T-helper 2 cell treated with Interferon-gamma antibody and Interleukin-4, amounts not matched to agents 100 ng/mL and 5 ng/mL, for 36 hours (primary cell): ENCODE results near the gene ROR1. TPM values are rescaled to one million over a fixed set of nuclear protein-coding genes. Genes with fewer than 3 reads are reported as not detected.
"Not testable (repeated sequence)": the region's sequence is repeated elsewhere in the genome, so short reads cannot be mapped to it uniquely, and the experiment has no call there.

ENCODE experiments used
- intact Hi-C: fragments of 100-400 bp; cut with micrococcal nuclease; formaldehyde crosslinking; loops from one replicate; pipeline ENCODE4 v1.15.1; 2023
- total RNA-seq: library from RNA; stranded (reverse); gene quantifications from 2 replicates; pipeline ENCODE4 v1.2.3, GENCODE V29; 2022

Gene ROR1
- total RNA-seq, 1 donor from 2014 or later: not detected

- intact Hi-C loops: no loop called here
These were observed 15.0 kb upstream of the ROR1 start for GRCh38 chr1:63758791-63759190.

GRCh38 chr1:63759778-63760177 lies 14.0 kb upstream of the ROR1 start:
- intact Hi-C loops: no loop called here

GRCh38 chr1:63770381-63770780 lies 3.4 kb upstream of the ROR1 start:
- intact Hi-C loops: loop anchor here (5.0 to 10.0 kb wide), 5 partner anchors 76 to 472 kb away; partner anchors contain the start of genes FOXD3 and PGM1

- intact Hi-C loops: loop anchor here (5.0 to 10.0 kb wide), 5 partner anchors 77 to 470 kb away; partner anchors contain the start of genes FOXD3 and PGM1
These were observed 1.6 kb upstream of the ROR1 start for GRCh38 chr1:63772201-63772600.

- intact Hi-C loops: loop anchor here (5.0 to 10.0 kb wide), 5 partner anchors 78 to 469 kb away; partner anchors contain the start of genes FOXD3 and PGM1
These were observed 941 bp upstream of the ROR1 start for GRCh38 chr1:63772876-63773275.

- intact Hi-C loops: loop anchor here (5.0 to 10.0 kb wide), 5 partner anchors 79 to 469 kb away; partner anchors contain the start of genes FOXD3 and PGM1
These were observed 362 bp upstream of the ROR1 start for GRCh38 chr1:63773496-63773814.

GRCh38 chr1:63774617-63775417 lies 1.0 kb downstream of the ROR1 start:
- intact Hi-C loops: loop anchor here (5.0 to 10.0 kb wide), 5 partner anchors 80 to 467 kb away; partner anchors contain the start of genes FOXD3 and PGM1

GRCh38 chr1:63775418-63776127 lies 1.8 kb downstream of the ROR1 start:
- intact Hi-C loops: loop anchor here (10.0 kb wide), 3 partner anchors 81 to 451 kb away; partner anchors contain the start of genes FOXD3 and PGM1

- intact Hi-C loops: loop anchor here (10.0 kb wide), 3 partner anchors 82 to 452 kb away; partner anchors contain the start of genes FOXD3 and PGM1
These were observed 3.5 kb downstream of the ROR1 start for GRCh38 chr1:63777286-63777685.

GRCh38 chr1:63777965-63778880 lies 4.4 kb downstream of the ROR1 start:
- intact Hi-C loops: loop anchor here (10.0 kb wide), 3 partner anchors 83 to 453 kb away; partner anchors contain the start of genes FOXD3 and PGM1

- intact Hi-C loops: loop anchor here (10.0 kb wide), 3 partner anchors 85 to 455 kb away; partner anchors contain the start of genes FOXD3 and PGM1
These were observed 5.8 kb downstream of the ROR1 start for GRCh38 chr1:63779338-63780211.

GRCh38 chr1:63780565-63780964 lies 6.7 kb downstream of the ROR1 start:
- intact Hi-C loops: no loop called here

- intact Hi-C loops: no loop called here
These were observed 9.2 kb downstream of the ROR1 start for GRCh38 chr1:63782982-63783381.

- intact Hi-C loops: no loop called here
These were observed 10.3 kb downstream of the ROR1 start for GRCh38 chr1:63784083-63784482.

- intact Hi-C loops: no loop called here
These were observed 10.9 kb downstream of the ROR1 start for GRCh38 chr1:63784489-63785390.

GRCh38 chr1:63787270-63787669 lies 13.5 kb downstream of the ROR1 start:
- intact Hi-C loops: not testable (repeated sequence)

- intact Hi-C loops: no loop called here
These were observed 14.1 kb downstream of the ROR1 start for GRCh38 chr1:63787875-63788274.

- intact Hi-C loops: no loop called here
These were observed 16.2 kb downstream of the ROR1 start for GRCh38 chr1:63789856-63790605.
